GM19035 (cell line): Measurements from ENCODE around the gene ARHGAP10.

ENCODE experiments used
- ATAC-seq: cut with Tn5 transposase; IDR thresholded peaks from one replicate; pipeline ENCODE4 v1.9.1; 2021; ENCODE audit not compliant: unreplicated experiment

Gene ARHGAP10, protein sequence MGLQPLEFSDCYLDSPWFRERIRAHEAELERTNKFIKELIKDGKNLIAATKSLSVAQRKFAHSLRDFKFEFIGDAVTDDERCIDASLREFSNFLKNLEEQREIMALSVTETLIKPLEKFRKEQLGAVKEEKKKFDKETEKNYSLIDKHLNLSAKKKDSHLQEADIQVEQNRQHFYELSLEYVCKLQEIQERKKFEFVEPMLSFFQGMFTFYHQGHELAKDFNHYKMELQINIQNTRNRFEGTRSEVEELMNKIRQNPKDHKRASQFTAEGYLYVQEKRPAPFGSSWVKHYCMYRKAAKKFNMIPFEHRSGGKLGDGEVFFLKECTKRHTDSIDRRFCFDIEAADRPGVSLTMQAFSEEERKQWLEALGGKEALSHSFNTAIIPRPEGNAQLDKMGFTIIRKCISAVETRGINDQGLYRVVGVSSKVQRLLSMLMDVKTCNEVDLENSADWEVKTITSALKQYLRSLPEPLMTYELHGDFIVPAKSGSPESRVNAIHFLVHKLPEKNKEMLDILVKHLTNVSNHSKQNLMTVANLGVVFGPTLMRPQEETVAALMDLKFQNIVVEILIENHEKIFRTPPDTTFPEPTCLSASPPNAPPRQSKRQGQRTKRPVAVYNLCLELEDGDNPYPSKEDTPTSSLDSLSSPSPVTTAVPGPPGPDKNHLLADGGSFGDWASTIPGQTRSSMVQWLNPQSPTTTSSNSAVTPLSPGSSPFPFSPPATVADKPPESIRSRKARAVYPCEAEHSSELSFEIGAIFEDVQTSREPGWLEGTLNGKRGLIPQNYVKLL

DNA sequence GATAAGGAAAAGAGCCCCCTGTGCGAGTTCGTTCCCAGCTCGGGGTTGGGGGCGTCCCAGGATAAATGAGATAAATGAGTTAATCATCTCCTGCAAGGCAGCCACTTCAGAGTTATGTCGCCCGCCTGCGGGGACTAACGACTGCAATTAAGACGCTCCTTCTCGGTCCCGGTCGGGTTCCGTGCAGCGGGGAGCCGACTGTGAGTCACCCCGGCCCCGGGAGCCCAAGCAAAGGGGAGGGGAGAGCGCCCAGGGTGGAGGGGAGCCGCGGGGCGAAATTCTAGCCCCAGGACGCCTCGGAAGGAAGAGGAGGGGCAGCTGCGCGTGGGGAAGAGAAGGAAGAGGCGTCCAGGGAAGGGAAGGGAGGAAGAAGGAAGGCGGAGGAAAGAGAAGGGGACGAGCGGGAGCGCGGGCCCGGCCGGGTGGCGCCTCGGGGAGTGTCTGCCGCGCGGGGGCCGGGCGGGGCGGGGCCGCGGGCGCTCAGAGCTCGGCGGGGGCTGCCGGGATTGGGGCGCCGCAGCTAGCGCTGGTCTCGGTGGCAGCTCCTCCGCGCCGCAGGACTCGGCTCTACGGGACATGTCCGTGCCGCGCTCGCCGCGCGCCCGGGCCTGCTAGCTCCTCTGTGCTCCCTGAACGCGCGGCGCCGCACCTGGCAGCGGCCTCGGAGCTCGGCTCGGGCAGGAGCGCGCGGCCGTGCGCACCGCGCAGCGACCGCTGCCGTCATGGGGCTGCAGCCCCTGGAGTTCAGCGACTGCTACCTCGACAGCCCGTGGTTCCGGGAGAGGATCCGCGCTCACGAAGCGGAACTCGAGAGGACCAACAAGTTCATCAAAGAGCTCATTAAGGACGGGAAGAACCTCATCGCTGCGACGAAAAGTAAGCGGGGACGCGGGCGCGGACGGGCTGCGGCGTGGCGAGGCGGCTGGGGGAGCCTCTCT lies at the start of gene ARHGAP10:
Gene ARHGAP10, plus strand, starts transcription at position 509 of the 938 bp plus-strand sequence. Its CDS starts 214 bp downstream, at position 723.
- ATAC-seq: peak; percentile 58

DNA sequence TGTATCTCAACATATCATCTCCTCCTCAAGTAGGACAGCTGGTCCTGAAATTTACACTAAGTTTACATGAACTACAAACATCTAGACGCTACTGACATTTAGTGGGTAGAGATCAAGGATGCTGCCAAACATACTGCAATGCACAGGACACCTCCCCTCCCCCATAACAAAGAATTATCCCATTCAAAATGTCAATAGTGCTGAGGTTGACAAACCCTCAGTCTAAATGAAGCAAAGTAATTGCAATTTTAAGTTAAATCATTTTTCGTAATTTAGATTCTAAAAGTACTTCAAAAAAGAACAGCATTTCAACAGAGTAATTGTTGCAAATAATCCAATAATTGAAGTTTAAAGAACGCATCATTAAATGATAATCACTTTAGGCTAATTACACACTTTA lies 49.1 kb upstream of the ARHGAP10 start:
- ATAC-seq: no peak

DNA sequence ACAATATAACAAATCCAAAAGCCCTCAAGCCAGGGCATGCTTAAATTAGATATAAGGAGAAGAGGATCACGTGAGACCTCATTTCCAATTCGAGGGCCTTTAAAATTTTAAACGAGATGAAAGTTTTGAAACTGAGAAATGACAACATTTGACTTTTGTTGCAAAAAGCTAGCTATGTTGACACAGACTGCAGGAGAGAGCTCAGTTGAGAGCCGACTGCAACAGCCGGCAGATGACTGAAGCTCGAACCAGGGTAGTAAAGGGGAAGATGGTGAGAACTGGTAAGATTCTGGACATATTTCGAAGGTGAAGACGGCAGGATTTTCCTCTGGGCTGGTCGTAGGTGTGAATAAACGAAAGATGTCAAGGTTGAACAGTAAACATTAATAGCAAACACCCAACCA lies 48.7 kb upstream of the ARHGAP10 start:
- no peak for ATAC-seq

DNA sequence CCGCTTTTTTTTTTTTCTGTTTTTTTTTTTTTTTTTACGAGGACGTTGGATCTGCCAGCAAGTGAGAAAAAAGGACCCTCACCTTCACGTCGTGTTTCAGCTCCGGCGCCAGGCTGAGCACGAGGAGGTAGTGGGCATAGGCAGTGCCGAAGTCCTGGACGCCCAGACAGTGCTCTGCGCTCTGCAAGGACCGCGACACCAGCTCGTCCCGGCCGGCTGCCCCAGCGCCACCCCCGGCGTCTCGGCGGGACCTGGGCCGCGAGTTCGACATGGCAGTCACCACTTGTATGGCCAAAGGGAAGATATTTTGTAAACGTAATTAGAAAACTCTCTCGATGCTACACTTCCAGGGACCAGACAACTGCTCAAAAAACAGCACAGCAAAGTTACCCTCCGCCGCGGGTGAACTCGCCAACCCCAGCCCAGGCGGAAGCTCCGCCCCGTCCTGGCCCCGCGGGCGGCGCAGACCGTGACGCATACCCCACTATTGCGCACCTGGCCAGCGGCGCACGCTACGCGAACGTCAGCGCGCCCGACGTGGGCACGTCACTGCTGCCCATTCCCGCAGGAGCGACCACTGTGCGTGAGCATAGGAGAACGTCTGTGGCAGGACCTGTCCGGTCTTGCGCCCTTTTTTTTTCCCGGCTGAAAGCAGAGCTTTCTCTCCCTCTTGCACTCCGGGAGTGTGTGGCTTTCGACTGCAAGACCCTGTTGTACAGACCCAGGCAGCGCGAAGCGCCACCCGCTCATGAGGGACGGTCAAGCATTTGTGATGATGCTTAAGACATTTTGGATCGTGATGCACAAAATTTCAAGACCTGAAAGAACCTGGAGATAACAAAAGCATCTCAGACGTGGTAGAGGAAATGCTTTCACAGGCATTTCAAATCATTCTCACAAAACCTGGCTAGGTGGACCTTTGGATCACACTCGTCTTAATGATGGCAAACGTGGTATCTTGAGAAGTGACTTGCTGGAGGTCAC lies 47.9 kb upstream of the ARHGAP10 start, which contains the start of gene PRMT9:
Gene PRMT9, minus strand, starts transcription at position 447 of the 984 bp plus-strand sequence. Its CDS starts 176 bp downstream, at position 271.
- peak; percentile 99 for ATAC-seq

DNA sequence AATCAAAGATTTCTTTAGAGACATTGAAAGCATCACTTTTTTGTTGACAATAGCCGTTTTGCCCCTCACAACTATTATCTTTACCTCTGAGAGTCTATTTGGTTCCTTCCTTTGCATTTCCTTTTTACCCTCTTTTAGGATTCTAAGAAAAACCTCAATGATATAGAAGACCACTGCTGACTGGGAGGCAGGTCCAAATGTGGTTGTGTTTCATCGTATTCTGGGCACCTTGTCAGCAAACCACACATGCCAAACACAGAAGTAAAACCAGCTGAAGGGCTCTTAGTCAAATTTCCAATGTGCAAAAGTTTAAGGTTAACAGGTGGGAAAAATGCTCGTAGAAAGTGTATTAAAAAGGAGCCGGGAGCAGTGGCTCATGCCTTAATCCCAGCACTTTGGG lies 42.8 kb upstream of the ARHGAP10 start:
- ATAC-seq: no peak

DNA sequence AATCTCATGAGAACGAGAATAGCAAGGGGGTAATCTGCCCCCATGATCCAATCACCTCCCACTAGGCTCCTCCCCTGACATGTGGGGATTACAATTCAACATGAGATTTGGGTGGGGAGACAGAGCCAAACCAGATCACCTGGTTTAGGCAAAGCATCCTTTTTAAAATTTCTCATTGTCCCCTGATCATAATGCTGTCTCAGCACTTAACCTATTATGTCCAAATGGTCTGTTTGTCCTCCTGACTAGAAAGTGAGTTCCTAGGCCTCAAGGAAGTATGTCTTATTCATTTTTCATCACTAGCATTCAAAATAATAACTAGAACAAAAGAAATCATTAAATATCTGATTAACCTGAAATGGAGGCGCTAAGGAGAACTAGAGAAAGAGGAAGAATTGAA lies 40.1 kb upstream of the ARHGAP10 start:
- ATAC-seq: no peak

DNA sequence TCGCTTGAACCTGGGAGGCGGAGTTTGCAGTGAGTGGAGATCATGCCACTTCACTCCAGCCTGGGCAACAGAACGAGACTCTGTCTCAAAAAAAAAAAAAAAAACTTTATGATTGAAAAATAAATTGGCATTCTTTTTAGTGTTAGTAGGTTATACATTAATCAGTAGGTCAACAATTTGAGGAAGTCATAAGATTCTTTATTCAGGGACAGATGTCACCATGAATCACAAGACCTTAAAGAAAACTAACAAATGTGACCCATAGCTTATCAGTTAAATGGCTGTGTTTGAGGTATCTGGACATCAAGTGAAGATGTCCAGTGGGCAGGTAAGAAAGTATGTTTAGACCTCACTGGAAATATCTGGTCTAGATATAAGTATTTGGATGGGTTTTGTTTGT lies 38.7 kb upstream of the ARHGAP10 start:
- no peak for ATAC-seq

DNA sequence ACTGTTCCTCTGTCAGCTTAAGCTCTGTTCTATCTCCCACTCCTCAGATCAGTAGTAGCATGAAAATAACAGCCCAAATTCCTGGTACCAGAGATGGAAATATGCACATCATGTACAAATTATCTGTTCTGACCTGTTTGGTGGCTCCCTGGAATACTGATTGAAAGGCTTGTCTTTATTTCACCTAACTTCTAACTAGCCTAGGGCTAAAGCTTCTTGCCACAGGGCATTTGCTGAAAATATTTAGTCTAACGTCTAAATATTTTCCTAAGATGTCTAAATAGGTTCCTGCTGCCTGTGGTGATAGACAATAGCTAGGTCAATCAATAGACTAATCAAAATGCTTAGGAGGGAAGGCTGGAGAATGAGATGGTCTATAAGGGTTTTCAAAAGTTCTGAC lies 35.0 kb upstream of the ARHGAP10 start:
- ATAC-seq: no peak

DNA sequence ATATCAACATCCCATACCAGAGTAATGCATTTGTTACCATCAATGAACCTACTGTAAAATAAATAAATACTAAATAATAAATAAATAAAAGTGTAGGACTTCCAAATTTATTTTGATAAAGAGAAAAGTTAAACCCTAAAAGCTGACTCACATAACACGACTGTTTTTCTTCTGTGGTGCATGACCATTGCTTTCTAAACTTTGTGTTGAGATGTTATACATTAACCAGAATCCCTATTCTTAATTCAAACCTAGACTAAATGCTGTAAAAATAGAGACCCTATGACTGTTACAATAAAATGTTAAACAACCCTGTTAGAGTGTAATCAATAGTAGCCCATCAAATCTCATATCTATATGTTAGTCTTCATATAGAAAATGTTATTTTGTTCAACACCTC lies 27.0 kb upstream of the ARHGAP10 start:
- ATAC-seq: no peak

DNA sequence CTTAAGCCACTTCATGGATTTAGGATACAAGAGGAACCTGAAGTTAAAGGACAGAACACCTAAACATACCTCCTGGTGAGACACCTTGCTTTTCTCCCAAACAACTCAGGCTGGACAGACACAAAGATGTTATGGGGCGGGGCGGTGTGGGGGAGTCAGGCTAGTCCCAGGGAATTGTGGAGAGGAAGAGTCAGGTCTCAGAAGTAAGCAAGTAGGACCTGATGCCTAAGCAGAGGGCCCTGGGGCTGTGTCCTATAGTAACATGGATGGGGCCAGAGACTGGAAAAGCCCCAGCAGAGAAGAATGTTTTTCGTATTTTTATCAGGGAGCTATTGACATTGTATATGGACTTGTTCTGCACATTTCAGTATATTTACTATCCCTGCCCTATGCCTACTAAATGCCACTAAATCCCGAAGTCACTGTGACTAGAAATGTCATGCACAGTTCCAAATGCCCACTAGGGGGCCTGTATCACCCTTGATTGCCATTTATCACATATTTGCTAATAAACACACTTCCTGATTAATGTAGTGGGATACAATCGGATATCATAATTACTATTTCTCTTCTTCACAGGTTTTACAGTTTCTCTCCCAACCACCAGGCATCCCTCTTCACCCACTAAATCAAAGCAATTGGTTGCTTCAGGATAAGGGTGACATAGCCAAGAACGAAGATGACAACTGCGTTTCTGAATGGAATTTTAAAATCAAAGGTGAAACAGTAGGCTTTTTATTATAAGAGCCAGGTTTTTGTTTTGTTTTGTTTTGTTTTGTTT lies 23.8 kb upstream of the ARHGAP10 start:
- peak; percentile 69 for ATAC-seq

DNA sequence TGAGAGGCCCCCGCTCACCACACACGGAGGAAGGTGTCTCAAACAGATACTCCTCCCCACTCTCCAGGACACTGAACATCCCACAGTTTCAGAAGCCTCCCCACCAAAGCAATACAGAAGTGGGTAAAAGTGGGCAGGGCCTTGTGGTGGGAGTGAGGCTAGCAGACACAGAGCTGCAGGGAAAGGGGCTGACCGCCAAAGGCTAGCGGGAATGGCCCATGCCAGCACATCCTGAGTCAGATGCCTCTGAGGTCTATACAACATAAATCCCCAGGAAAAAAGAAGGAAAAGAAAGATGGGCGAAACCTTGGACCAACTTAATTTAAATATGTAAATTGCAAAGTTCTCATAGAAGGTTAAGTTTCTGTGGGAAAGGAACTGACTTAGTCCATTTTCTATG lies 21.9 kb upstream of the ARHGAP10 start:
- no peak for ATAC-seq

DNA sequence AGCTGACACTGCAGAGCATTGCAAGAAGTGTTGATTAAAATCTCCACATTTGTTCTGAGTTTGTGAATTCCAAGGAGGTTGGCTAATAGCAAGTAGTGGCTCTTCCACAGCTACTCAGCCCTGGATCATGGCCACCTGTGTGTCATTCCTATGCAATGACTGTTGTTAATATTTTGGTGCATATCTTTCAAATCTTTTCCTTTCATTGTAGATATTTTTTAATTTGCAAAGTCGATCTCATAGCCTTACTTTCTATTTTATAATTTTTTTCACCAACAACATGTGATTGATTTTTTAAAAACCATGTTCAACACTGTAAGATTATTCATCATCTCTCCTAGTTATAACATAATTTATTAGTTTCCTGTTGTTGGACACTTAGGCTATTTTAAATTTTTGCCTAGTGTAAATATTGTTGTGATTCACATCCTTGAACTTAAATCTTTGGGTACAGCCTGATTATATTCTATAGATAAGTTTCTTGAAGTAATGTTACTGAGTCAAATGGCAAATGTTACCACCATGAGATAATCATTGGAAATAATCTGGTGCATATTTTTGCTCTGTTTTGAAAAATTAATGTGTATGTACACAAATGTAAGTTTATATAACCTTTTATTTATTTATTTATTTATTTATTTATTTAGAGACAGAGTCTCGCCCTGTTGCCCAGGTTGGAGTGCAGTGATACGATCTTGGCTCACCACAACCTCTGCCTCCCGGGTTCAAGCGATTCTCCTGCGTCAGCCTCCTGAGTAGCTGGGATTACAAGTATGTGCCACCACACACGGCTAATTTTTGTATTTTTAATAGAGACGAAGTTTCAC lies 17.1 kb upstream of the ARHGAP10 start:
- no peak for ATAC-seq

DNA sequence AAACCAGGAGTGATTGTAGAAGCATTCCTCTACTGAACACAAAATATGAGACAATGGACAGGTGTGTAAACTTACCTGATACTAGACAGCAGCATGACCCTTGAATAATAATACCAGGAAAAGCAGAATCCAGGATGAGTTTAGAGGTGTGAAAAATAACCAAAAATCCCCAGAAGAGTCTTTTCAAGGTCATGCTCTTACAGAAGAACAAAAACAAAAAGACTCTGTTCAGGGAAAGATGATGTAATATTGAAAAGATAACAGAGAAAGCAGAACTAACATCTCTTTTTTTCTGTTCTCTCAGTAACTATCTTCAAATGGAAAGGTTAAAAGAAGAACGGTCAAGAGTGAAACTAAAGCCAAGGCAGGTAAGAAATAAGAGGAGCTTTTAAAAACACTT lies 14.0 kb upstream of the ARHGAP10 start:
- ATAC-seq: peak; percentile 94

DNA sequence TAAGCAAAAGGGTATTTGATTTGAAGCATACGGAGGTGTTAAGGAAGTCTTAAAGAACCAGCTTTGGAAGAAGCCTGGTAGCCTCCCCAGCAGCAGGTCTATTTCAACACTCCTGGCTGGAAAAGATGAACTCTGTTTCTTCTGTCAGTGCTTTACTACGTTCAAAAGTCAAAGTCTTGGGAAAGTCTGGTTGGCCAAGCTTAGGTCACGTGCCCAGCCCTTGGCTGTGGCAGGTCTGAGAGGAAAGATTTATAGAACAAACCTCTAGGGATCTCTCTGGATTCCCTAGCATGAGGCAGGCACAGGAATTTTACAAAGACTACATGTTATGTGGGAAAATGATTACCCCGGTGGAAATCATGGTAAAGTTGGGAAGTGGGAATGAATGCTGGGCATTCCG lies 8.6 kb upstream of the ARHGAP10 start:
- ATAC-seq: no peak

DNA sequence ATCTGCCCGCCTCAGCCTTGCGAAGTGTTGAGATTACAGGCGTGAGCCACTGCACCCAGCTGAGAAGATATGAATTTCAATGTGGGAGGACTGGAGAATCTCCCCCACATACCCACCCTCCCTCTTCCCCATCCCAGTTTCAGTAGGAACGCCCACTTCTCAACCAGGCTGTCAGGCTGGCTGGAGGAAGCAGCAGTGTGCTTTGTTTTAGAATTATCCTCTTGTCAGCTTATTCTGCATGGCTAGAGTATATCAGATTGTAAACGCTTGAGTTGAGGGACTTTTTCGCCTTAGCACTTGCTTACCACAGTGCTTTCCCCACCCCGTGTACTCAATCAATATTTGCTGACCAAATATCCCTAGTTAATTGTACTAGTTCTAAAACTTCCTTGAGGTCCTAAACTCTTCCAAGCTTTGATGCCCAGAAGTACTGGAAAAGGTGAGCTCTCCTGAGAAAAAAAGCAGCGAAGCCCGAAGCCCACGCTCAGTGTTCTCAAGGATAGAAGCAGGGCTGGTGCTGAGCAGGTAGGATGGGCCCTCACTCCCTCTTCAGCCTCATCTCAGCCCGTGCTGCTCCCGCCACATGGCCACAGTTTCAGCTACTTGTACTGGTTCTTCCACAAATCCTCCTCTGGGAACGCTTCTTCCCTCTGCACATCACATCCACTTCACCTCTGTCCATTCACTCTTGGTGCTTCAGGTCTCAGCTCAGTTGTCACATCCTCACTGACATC lies 7.3 kb upstream of the ARHGAP10 start:
- ATAC-seq: no peak

DNA sequence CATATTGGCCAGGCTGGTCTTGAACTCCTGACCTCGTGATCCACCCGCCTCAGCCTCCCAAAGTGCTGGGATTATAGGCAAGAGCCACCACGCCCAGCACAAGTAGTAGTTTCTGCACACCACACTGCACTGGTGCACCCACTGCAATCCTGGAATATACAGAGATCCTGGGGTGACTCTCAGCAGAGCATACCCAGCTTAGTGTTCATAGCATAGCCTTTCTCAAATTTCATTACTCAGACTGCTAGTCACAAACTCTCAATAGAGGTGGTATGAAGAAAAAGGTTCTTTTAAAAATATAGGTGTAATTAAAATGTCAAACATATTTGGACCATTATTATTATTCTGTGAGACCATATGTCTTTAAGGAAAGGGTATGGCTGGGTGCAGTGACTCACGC lies 6.2 kb upstream of the ARHGAP10 start:
- ATAC-seq: no peak

DNA sequence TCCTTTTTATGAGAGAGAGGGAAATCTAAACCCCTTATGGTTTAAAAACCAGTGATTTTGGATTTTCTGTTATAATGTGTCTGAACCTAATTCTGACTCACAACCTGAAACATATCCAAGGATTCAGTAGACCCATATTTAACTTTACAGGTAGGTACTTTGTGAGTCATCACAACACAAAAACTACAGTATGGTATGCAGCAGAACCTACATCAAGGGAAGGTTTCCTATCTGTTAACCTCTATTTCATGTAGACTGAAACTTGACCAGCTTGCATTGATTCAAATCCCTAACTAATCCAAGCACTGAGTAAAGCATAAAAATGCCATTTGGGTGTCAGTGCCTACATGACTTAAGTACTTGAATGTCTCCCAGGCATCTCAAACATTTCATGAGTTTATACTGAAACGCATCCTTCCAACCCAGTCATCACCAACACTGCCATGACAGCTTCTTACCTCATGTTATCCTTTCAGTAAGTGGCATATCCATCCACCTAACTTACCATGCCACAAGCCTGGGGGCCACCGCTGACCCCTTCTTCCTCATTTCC lies 4.3 kb upstream of the ARHGAP10 start:
- ATAC-seq: no peak
